WTC11 (cell line): ENCODE results near the gene PTPRU. TPM values are rescaled to one million over a fixed set of nuclear protein-coding genes. Genes with fewer than 3 reads are reported as not detected.

Source experiments
- ATAC-seq: fragments of 200-7000 bp; cut with Tn5 transposase; 2 replicates; pipeline ENCODE4 v1.10.0; 2021; ENCODE audit warnings: mild to moderate bottlenecking, moderate library complexity
- CTCF ChIA-PET: fragments of 300-600 bp; sonication (Branson Sonifier 250); formaldehyde crosslinking; loops from one replicate; lab custom pipeline; 2021; ENCODE audit warnings: antibody characterized with exemption; lab: Charles Lee
- POLR2A ChIA-PET: fragments of 350-600 bp; sonication (Branson Sonifier 250); formaldehyde crosslinking; loops from one replicate; lab custom pipeline; 2021; ENCODE audit warnings: antibody characterized with exemption; lab: Charles Lee
- DNase-seq: peaks from one replicate; pipeline ENCODE4 v3.0.0; 2021; ENCODE audit warnings: low spot score
- H3K27ac Mint-ChIP-seq: 2 replicates; pipeline ENCODE4 v1.8.0; 2021; ENCODE audit warnings: mixed read lengths
- H3K27me3 Mint-ChIP-seq: 2 replicates; pipeline ENCODE4 v1.8.0; 2021; ENCODE audit warnings: low read depth, mild to moderate bottlenecking, moderate library complexity, mixed read lengths
- H3K36me3 Mint-ChIP-seq: 2 replicates; pipeline ENCODE4 v1.8.0; 2021; ENCODE audit warnings: mixed read lengths
- H3K4me1 Mint-ChIP-seq: 2 replicates; pipeline ENCODE4 v1.8.0; 2022; ENCODE audit warnings: mixed read lengths
- H3K4me3 Mint-ChIP-seq: 2 replicates; pipeline ENCODE4 v1.8.0; 2021; ENCODE audit warnings: mild to moderate bottlenecking, moderate library complexity, mixed read lengths
- H3K9me3 Mint-ChIP-seq: 2 replicates; pipeline ENCODE4 v1.8.0; 2021; ENCODE audit warnings: mixed read lengths
- ARID4B ChIP-seq: sonication (generic); formaldehyde crosslinking; IDR thresholded peaks from 2 replicates; pipeline ENCODE4 v1.8.0; 2023; ENCODE audit warnings: missing genetic modification reagents, mild to moderate bottlenecking, borderline replicate concordance
- ATF3 ChIP-seq: sonication (generic); formaldehyde crosslinking; conservative IDR thresholded peaks from 2 replicates; pipeline ENCODE4 v1.8.1; 2022; ENCODE audit warnings: mild to moderate bottlenecking, missing genetic modification reagents
- CDX4 ChIP-seq: fragments of 250-450 bp; sonication (Bioruptor Pico); IDR thresholded peaks from 2 replicates; pipeline ENCODE4 v1.9.0; 2021; ENCODE audit warnings: moderate library complexity, mild to moderate bottlenecking, inconsistent platforms, borderline replicate concordance
- CTCF ChIP-seq: fragments of 200-600 bp; IDR thresholded peaks from 2 replicates; pipeline ENCODE4 v1.8.0; 2022; ENCODE audit warnings: antibody characterized with exemption
- E2F4 ChIP-seq: sonication (generic); formaldehyde crosslinking; IDR thresholded peaks from 2 replicates; pipeline ENCODE4 v1.8.1; 2022; ENCODE audit warnings: low read depth, mild to moderate bottlenecking, moderate library complexity, missing genetic modification reagents, borderline replicate concordance
- E2F5 ChIP-seq: sonication (generic); formaldehyde crosslinking; IDR thresholded peaks from 2 replicates; pipeline ENCODE4 v1.8.1; 2022; ENCODE audit warnings: mild to moderate bottlenecking, moderate library complexity, missing genetic modification reagents
- FOXP1 ChIP-seq: sonication (generic); formaldehyde crosslinking; IDR thresholded peaks from 2 replicates; pipeline ENCODE4 v1.8.0; 2022; ENCODE audit warnings: missing genetic modification reagents, mild to moderate bottlenecking, moderate library complexity, borderline replicate concordance
- GABPB1 ChIP-seq: sonication (generic); formaldehyde crosslinking; IDR thresholded peaks from 2 replicates; pipeline ENCODE4 v1.8.1; 2023; ENCODE audit warnings: mild to moderate bottlenecking, missing genetic modification reagents
- GTF2I ChIP-seq: fragments of 250-450 bp; sonication (Bioruptor Pico); conservative IDR thresholded peaks from 2 replicates; pipeline ENCODE4 v1.4.0; 2021; ENCODE audit warnings: mild to moderate bottlenecking
- HMGXB4 ChIP-seq: sonication (generic); formaldehyde crosslinking; IDR thresholded peaks from 2 replicates; pipeline ENCODE4 v1.8.1; 2023; ENCODE audit warnings: mild to moderate bottlenecking, moderate library complexity, missing genetic modification reagents
- KAT7 ChIP-seq: sonication (generic); formaldehyde crosslinking; IDR thresholded peaks from 2 replicates; pipeline ENCODE4 v1.8.1; 2023; ENCODE audit warnings: missing genetic modification reagents, mild to moderate bottlenecking, borderline replicate concordance
- NFATC4 ChIP-seq: fragments of 250-450 bp; sonication (Bioruptor Pico); IDR thresholded peaks from 2 replicates; pipeline ENCODE4 v1.9.0; 2021; ENCODE audit warnings: mild to moderate bottlenecking
- NFYB ChIP-seq: sonication (generic); formaldehyde crosslinking; conservative IDR thresholded peaks from 2 replicates; pipeline ENCODE4 v1.8.0; 2022; ENCODE audit warnings: low read depth, missing genetic modification reagents
- NR3C1 ChIP-seq: sonication (generic); formaldehyde crosslinking; conservative IDR thresholded peaks from 2 replicates; pipeline ENCODE4 v1.8.1; 2023; ENCODE audit warnings: low read depth, mild to moderate bottlenecking, missing genetic modification reagents
- PRRX2 ChIP-seq: fragments of 250-450 bp; sonication (Bioruptor Pico); IDR thresholded peaks from 2 replicates; pipeline ENCODE4 v1.8.0; 2021; ENCODE audit warnings: mild to moderate bottlenecking
- RELA ChIP-seq: sonication (generic); formaldehyde crosslinking; IDR thresholded peaks from 2 replicates; pipeline ENCODE4 v1.8.1; 2022; ENCODE audit warnings: missing genetic modification reagents, mild to moderate bottlenecking, borderline replicate concordance
- SMAD4 ChIP-seq: sonication (generic); formaldehyde crosslinking; IDR thresholded peaks from 2 replicates; pipeline ENCODE4 v1.8.0; 2022; ENCODE audit warnings: mild to moderate bottlenecking, missing genetic modification reagents
- SOX15 ChIP-seq: fragments of 250-450 bp; sonication (Bioruptor Pico); IDR thresholded peaks from 2 replicates; pipeline ENCODE4 v1.9.0; 2021; ENCODE audit warnings: mild to moderate bottlenecking
- TP53 ChIP-seq: sonication (generic); formaldehyde crosslinking; IDR thresholded peaks from 2 replicates; pipeline ENCODE4 v1.8.1; 2023; ENCODE audit warnings: mild to moderate bottlenecking, missing genetic modification reagents
- ZBTB21 ChIP-seq: sonication (generic); formaldehyde crosslinking; IDR thresholded peaks from 2 replicates; pipeline ENCODE4 v1.8.1; 2023; ENCODE audit warnings: mild to moderate bottlenecking, missing genetic modification reagents, borderline replicate concordance
- ZBTB43 ChIP-seq: sonication (generic); formaldehyde crosslinking; IDR thresholded peaks from 2 replicates; pipeline ENCODE4 v1.8.1; 2023; ENCODE audit warnings: mild to moderate bottlenecking, missing genetic modification reagents
- ZNF396 ChIP-seq: fragments of 250-450 bp; sonication (Bioruptor Pico); IDR thresholded peaks from 2 replicates; pipeline ENCODE4 v1.8.0; 2021; ENCODE audit warnings: mild to moderate bottlenecking, moderate library complexity, borderline replicate concordance
- total RNA-seq: library from RNA; stranded (reverse); gene quantifications from 3 replicates; pipeline ENCODE4 v1.2.3, GENCODE V29; 2021

The PTPRU gene
- total RNA-seq, 1 experiment from 2014 or later = 75.4 TPM

GRCh38 chr1:29230553-29231378 is 5.6 kb upstream of the PTPRU start, which contains the start of gene MECR (continued):
- TF ChIP-seq HMGXB4 (CRISPR knock-in tag) (no peak), SMAD4 (CRISPR knock-in tag) (no peak), NFATC4 (CRISPR knock-in tag) (no peak), FOXP1 (CRISPR knock-in tag) (no peak), CDX4 (no peak), E2F5 (CRISPR knock-in tag) (0 out of 2 replicates have a peak, but pooled peaks have one; percentile 35), ZBTB43 (CRISPR knock-in tag) (no peak), GABPB1 (CRISPR knock-in tag) (no peak; the same call in 1 of the 2 replicates), NFYB (CRISPR knock-in tag) (no peak), CTCF (no peak), ARID4B (0 out of 2 replicates have a peak, but pooled peaks have one; percentile 21)

- POLR2A ChIA-PET = no interaction called here
- TF ChIP-seq KAT7 (CRISPR knock-in tag) (no peak), ATF3 (CRISPR knock-in tag) (no peak), ZNF396 (CRISPR knock-in tag) (no peak), SOX15 (no peak), GTF2I (CRISPR knock-in tag) (no peak), E2F4 (CRISPR knock-in tag) (no peak), RELA (CRISPR knock-in tag) (no peak), ZBTB21 (CRISPR knock-in tag) (no peak), PRRX2 (CRISPR knock-in tag) (no peak), NR3C1 (CRISPR knock-in tag) (no peak), TP53 (CRISPR knock-in tag) (no peak)
These were observed 3.9 kb upstream of the PTPRU start for GRCh38 chr1:29232387-29232786.

More at GRCh38 chr1:29232387-29232786, 3.9 kb upstream of the PTPRU start:
- no peak overlapping the region for H3K4me3 Mint-ChIP-seq
- peaks cover 51% of the 10 kb centered on the region for H3K27me3 Mint-ChIP-seq
- CTCF ChIA-PET = no interaction called here
- no peaks in the 10 kb centered on the region for H3K9me3 Mint-ChIP-seq
- no peaks in the 10 kb centered on the region for H3K36me3 Mint-ChIP-seq
- ATAC-seq (no peak), DNase-seq (no peak)
- H3K27ac Mint-ChIP-seq = no peak overlapping the region
- H3K4me1 Mint-ChIP-seq = peaks cover 36% of the 10 kb centered on the region
